OCI-LY3 (cell line): Measurements from ENCODE around the gene BTRC.
"Not testable (repeated sequence)": the region's sequence is repeated elsewhere in the genome, so short reads cannot be mapped to it uniquely, and the experiment has no call there.

Source experiments
- CTCF ChIP-seq: fragments of 200-600, 300-600 bp; sonication (generic); IDR thresholded peaks from 2 replicates; pipeline ENCODE4 v1.5.1; 2014; ENCODE audit warnings: antibody characterized with exemption, low read length, low read depth
- EZH2phosphoT487 ChIP-seq: fragments of 200-600 bp; shearing (Covaris generic); IDR thresholded peaks from 2 replicates; pipeline ENCODE4 v1.6.1; 2018; ENCODE audit warnings: antibody characterized with exemption, mixed run types, low read depth

- not testable (repeated sequence) for TF ChIP-seq CTCF, EZH2phosphoT487
These were observed 1.1 kb upstream of the BTRC start for GRCh38 chr10:101352857-101353256.
